ENCODE data around the gene NPRL2.

Gene NPRL2

DNA sequence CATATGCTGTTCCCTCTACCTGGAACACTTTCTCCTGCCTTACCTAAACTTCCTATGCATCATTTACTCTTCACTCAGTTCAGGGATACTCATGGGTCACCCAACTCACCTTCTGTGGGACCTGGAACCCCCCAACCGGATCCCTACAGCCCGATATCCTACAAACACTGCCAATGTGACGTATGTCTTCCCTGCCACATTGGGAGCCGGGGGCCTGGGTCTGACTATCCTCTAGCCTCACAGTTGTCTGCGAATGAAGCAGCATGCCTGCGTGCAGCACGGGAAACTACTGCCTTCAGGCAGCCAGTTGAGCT lies 405 bp downstream of the NPRL2 start:
- DNase-seq (ENCODE audit: low spot score) = no peak

DNA sequence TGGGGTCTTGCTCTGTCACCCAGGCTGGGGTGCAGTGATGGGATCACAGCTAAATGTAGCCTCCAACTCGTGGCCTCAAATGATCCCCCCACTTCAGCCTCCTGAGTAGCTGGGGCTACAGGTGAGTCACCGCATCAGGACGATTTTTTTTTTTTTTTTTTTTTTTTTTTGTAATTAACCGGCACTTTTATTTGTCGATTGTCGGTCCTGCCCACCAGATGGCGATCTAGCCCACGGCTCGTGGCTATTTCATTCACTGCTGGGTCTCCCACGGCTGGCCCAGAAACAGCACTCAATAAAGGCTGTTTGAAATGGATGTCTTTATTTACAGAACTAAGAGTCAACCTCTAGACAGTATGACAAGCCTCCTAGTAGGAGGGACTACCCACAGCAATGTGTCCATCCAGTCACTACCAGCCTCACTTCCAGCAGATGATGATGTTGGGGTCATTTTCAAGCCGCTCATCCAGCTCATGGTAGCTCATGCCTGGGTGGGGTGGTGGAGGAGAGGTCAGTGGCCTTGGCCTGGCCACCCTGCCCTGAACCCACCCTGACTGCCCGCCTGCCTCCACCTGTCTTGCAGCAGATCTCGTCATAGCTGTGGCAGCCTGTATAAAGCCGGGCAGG lies 3.3 kb downstream of the NPRL2 start:
- peak; percentile 83 for DNase-seq (ENCODE audit: low spot score)

DNA sequence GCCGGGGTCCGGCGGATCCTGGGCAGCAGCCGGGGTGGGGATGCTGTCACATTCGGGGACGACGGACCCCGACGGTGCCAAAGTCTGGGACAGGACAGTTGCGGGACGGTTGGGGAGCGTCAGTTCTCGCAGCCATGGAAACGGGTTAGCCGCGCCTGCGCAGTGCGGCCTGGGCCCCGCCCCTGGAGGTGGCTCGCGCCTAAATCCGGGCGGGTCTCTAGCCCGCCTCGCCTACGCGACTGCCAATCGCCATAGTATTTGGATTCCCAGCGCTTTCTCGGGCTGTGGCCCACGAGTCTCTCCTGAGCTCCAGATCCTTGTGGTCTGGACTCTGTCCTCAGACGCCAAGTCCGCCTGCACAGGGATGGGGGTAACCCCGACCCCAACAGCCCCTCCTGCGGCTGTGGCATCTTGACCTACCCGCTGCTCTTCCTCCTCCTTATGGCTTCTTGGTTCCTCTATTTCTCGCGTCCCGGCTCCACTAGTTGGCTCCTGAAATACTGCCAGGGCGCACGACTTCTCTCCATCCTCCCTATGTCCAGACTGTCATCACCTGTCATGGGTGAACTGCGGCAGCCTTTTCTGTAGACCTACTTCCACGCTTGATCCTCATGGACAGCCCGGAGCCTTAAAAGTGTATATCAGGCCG lies 4.9 kb downstream of the NPRL2 start, which contains the start of gene ZMYND10:
ZMYND10 (minus strand) TSS at position 147 of the 649 bp plus-strand sequence. CDS start 153 bp downstream, outside the sequence.
- peak; percentile 80 for DNase-seq (ENCODE audit: low spot score)

DNA sequence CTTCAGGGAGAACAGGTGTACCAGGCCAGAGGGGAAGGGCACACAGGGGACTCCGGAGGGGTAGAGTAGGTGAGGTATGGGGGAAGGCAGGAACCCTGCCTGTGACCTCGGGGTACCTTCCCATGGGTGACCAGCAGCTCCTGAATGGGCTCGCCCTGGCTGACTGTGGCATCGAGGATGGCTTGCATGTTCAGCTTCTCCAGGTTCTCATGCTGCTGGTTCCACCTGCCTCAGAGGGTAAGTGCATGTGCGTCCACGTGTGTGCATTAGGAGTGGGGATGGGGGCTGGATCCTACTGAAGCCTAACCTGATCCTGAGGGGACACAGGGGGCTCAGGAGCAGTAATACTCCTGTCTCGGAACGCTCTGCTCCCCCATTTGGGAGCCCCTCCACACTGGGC lies 5.6 kb downstream of the NPRL2 start:
- no peak for DNase-seq (ENCODE audit: low spot score)

DNA sequence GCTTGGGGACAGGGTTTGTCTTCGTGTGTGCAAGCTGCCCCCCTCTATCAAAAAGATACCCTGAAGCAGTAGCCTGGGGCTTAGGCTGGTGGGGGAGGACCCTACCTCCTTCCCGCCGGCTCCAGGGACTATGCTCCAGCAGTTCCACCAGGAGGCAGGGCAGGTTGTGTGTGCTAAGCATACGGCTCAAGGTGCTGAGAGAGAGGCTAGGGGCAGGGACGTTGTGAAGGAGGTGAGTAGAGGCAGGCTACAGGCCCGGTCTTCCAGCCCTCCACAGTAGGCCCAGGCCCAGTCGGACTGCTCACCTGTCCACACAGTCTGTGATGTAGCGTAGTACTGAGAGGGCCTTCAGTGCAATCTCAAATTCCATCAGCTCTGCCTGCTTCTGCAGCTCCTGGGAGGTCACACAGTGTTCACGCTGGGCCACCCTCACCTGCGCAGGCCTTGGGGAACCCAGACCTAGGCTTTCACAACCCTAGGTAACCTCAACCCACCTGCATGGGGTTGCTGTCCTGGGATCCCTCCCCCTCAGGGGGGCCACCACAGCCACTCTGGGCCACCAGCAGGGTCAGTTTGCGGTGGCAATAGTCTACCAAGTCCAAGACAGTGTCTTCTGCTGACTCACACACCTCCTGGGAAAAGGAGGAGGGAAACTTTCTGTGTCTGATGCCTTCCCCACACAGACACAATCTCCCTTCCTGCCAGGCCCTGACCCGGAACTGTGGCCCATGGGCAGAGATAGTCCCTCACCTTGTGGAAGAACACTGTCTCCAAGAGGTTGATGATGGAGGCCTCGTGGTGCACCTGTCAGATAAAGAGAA lies 7.6 kb downstream of the NPRL2 start:
- DNase-seq (ENCODE audit: low spot score) = no peak

DNA sequence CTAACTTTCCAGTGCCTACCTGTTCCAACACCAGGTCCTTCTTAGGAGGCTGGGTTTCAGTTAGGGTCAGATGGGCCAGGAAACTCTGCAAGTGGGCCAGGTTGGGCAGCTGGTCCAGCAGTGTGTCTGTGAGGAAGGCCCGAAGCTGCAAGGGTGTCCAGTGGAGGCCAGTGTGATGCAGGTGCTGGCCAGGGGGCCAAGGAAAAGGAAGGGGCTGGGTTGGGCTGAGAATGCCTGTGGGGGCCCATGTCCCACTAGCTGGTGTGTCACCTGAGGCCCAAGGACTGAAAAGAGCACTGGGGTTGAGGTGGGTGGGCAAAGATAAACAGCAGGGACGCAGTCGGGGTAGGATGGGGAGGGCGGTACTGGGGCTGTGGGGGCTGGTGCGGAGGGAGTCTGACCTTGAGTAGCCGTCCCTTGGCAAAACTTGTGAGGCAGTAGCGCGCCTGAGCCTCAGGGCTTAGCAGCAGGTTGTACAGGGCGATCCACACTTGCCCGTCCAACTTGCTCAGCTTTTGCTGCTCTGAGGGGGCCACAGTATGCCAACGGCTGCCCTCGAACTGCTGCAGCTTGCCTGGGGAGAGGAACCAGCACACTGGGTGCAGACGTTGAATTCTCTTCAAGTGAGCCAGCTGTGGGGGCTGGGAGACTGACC lies 8.5 kb downstream of the NPRL2 start:
- DNase-seq (ENCODE audit: low spot score) = no peak

DNA sequence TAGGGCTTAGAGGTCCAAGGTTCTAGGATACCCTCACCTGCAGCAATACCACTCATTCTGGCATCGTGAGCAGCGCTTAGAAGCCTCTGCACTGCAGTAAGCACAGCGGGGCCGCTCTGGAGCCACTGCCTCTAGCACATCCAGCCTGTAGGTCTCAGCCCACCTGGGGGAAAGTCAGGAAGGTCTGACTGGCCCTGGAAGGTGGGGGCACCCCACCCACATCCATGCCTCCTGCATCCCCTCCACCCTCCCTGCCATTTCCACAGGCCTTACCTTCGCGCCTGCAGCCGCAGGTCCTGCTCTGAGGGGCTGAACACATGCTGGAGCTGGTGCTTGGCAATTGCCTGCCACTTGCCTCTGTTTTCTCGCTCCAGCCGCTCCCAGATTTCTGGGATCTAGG lies 9.0 kb downstream of the NPRL2 start:
- DNase-seq (ENCODE audit: low spot score) = no peak

DNA sequence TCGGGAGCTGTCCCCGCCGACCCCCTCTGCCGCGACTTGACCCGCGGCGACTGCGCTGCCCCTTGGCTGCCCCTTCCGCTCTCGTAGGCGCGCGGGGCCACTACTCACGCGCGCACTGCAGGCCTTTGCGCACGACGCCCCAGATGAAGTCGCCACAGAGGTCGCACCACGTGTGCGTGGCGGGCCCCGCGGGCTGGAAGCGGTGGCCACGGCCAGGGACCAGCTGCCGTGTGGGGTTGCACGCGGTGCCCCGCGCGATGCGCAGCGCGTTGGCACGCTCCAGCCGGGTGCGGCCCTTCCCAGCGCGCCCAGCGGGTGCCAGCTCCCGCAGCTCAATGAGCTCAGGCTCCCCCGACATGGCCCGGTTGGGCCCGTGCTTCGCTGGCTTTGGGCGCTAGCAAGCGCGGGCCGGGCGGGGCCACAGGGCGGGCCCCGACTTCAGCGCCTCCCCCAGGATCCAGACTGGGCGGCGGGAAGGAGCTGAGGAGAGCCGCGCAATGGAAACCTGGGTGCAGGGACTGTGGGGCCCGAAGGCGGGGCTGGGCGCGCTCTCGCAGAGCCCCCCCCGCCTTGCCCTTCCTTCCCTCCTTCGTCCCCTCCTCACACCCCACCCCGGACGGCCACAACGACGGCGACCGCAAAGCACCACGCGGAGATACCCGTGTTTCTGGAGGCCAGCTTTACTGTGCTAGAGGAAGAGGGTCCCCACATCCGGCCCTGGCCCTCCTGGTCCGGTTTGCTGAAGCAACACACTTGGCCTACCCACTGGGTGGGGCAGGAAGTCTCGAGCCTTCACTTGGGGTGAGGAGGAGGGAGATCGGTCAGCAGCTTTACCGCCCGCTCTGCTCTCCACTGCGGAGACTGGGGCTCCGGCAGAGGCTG lies 9.9 kb downstream of the NPRL2 start, which contains the start of gene RASSF1:
RASSF1 (minus strand) TSS at position 389 of the 882 bp plus-strand sequence; CDS start at position 358, 31 bp downstream.
- peak; percentile 77 for DNase-seq (ENCODE audit: low spot score)

DNA sequence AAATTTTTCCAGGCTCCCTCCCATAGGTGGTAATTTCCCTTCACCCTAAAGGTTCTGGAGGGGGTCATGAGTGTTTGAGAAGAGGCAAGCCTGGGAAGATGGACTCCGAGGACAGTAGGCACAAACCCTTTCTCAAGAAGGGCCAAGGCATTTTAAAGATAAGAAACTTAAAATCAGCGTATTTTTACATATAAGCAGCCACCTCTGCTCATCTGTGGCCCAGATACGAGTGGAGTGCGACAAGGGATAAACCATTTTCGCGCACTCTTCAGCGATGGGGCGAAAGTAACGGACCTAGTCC lies 10.5 kb downstream of the NPRL2 start:
- peak; percentile 32 for DNase-seq (ENCODE audit: low spot score)

DNA sequence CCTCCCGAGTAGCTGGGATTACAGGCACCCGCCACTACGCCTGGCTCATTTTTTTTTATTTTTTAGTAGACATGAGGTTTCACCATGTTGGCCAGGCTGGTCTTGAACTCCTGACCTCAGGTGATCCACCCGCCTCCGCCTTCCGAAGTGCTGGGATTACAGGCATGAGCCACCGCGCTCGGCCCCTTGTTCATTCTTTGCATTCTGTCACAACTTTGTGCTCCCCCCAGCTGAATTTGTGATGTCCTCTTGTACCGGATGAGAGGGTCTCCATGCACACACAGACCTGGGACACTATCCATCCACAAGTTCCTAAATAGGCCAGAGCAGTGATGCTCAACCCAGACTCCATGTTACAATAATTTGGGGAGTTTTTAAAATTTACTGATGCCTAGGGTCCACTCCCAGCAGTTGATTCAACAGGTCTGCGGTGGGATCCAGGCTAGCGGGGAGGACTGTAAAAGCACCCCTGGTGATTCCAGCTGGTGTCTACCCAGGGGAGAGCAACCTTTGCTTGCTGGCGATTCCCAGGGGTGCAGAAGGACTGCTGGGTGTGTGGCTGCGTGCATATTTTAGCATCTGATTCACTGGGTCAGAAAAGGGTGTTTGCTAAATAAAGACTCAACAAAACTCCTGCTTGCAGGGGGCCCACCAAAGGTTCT lies 11.0 kb downstream of the NPRL2 start:
- DNase-seq (ENCODE audit: low spot score) = no peak

DNA sequence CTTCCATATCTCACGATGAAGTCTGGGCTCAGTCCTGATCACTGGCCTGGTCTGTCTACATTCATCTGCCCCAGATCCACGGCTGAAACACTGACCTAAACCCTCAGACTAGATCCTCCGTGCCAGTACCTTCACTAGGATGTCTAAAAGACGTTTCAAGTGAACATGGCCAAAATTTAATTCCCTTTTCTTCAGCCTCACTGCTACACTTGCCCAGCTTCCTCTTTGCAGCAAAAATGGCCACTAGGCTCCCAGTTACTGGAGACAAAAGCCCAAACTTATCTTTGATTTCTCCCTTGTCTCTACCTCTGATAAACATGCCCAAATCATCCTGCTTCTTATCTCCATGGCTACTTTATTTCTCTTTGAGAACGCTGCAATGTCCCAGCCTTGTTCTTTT lies 11.6 kb downstream of the NPRL2 start:
- DNase-seq (ENCODE audit: low spot score) = no peak

DNA sequence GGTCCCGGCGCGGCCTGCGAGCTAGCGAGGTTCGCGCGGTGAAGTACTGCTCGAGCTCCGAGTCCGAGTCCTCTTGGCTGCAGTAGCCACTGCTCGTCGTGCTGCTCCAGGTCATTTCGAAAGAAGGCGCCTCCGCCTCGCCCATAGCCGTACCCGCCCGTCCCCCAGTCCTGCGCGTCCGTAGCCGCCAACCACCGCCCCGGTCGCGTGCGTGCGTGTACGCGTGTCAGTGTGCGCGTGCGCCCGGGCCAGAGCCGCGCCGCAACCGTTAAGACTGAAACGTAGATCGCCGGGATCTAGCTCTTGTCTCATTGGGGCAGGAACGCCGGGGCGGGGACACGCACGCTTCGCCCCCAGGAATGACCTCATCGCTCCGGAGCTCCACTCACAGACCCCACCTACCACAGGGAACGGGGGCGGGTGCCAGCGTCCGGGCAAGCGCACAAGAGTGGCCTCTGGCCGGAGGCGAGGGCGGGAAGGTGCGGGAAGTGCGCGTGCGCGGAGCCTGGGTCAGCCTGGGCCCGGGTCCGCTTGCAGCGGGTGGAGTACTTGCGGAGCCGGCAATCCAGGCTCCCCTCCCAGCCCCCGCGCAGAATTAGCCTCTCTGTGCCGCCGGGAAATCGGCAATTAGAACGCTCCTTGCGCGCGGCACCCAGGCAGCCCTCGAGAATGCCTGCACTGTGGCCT lies 13.3 kb downstream of the NPRL2 start:
- peak; percentile 91 for DNase-seq (ENCODE audit: low spot score)

DNA sequence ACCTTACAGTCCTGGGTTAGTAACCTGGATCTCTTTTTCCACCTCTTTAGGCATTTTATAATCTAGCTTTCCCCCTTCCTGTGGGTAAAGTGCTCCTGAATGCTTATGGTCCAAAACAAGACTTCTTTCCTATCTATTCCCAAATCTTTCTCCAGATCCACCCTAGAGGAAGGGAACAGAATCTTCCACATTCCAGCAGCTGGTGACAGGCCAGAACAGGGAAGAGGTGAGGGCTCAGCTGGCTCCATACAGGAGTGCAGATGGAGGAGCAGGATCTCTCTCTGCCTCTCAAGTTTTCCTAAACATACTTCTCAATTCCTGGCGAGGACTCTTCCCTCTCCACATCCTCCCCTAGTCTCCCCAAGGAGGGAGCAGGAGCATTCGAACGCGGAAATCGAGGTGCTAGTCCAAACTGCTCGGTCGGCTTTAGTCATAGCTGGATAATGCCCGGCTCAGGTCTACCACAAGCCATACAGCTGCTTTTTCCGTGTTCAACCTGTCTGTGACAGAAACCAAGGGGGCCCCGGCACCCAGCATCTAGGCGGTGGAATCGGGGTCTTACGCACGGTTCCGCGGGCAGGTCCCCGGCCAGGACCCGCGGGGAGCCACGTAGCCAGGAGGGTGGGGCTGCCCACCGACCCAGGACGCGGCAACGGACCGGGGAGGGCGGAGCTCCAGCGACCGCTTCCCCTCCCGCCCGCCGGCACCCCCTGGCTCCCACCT lies 14.0 kb downstream of the NPRL2 start:
- DNase-seq (ENCODE audit: low spot score) = no peak

DNA sequence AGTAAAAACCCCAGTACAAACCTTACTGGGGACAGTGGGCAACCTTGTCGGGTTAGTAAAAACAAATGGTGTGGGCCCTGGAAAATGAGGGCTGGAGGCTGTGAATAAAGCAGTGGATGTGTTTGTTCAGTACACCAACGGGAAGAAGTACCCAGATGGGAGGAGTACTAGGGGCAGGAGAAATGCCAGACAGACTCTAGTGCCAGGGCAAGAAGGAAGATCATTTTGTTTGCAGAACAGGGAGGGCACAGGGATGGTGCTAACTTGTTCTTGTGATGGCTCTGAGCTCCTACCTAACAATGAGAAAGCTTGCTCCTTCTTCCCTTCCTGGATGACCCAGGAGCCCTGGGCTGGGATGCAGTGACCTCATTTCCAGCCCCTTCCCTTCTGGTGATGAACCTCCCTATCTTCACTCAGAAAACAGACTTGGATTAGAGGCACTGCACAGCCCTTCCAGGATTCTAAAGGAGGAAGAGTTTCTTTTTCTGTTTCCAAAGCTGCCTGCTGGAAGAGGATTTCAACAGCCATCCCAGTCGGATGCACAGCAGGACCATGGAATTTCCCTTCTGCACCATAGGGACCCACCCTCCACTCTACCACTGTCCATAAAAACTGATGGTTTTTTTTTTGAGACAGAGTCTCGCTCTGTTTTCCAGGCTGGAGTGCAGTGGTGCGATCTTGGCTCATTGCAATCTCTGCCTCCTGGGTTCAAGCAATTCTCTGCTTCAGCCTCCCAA lies 16.1 kb downstream of the NPRL2 start:
- no peak for DNase-seq (ENCODE audit: low spot score)

DNA sequence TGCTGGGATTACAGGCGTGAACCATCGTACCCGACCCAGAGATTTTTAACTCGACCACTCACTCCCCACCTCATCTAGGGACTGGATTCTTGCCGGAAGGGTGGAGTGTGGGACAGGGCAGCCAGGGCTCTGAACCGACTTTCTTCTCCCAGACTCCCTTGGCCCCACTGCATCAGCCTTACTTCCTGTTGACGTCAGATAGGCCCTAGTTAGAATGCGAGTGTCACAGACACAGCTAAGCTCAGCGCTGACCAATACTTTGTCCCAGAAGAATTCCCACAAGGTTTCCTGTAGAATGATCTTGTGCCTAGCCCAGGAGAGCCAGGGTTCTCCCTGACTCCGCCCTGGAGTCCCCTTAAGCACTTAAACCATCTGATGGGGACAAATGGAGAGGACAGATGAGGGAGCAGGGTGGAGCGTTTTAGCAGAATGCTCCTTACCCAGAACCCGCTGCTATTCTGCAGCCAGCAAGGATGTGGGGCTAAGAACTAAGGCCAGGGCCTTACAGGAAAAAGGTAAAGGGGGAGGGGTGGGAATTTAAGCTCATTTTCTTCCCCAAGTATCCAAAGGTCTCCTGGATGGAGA lies 16.7 kb downstream of the NPRL2 start:
- DNase-seq (ENCODE audit: low spot score) = no peak

DNA sequence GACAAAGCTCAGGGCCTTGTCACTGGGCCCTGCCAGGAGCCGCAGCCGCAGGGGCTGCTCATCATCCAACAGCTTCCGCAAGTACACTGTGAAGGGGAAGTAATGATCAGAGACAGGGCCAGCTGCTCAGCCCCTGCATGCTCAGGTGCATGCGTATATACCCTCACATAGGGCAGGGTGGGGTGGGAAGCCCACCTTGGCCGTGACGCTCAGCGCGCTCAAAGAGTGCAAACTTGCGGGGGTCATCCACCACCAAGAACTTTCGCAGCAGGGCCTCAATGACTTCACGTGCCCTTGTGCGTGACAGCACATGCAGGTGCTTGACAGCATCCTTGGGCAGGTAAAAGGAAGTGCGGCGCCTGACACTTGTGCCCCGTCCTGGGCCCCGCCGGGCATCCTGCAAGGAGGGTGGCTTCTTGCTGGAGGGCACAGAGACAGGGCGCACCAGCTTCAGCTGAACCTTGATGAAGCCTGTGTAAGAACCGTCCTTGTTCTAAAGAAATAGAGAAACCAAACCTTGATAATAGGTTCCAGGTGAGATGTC lies 19.1 kb downstream of the NPRL2 start:
- no peak for DNase-seq (ENCODE audit: low spot score)

DNA sequence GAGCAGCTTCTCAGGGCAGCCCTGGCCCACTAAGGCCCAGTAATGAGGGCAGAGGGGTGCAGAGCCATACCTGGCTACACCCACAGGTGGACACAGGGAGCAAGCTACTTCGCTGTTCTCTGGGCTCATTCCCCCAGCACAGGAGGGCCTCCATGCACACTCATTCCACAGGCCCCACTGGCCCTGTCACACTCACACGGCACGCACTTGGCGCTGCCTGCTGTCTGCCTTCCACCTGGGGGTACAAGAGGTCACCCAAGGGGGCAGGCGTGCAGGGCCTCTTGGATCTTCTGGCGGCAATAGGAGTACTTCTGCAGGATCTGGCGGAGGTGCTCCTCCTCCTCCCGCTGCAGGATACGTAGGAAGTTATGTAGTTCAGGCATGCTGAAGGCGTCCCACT lies 20.2 kb downstream of the NPRL2 start:
- DNase-seq (ENCODE audit: low spot score) = no peak

DNA sequence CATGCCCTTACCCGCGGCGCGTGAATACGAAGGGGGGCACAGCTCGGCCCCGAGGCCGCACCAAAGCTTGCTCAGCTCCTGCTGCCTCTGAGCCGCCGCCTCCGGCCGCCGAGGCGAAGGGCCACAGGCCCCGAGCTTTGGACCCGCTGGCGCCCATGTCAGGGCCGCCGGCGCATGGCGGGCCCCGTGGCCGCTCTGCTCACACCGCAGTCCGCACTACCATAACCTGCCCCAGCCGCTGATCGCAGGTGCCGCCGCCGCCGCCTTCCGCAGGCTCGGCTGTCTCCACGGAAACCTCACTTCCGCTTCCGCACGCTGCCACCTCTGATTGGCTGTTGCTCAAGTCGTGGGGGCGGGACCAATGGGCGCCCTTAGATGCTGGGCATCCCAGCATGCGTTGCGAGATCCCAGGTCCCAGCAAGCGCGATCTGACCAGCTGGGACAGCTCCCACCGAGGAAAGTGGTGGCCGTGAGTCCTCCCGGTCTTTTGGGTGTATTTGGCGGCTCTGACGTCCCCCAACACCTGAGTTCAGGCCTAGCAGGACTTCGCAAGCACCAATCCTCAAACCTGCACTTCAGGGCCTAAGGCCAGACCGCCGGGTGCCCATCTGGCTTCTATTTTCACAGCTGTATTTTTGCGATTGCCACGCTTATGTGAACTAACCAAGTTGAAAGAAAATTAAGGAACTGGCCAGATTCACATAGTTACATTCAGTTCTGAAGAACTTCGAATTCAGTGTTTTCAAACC lies 22.5 kb downstream of the NPRL2 start, which contains the start of gene TUSC2:
TUSC2 (minus strand) TSS at position 281 of the 749 bp plus-strand sequence; CDS start at position 157, 124 bp downstream.
- peak; percentile 99 for DNase-seq (ENCODE audit: low spot score)
